SK-N-MC (cell line): Measurements from ENCODE around the gene RUNX2.

Experiments
- EZH2 ChIP-seq: fragments of 200-600 bp; sonication (generic); IDR thresholded peaks from one replicate; pipeline ENCODE4 v1.6.1; 2017; ENCODE audit warnings: antibody characterized with exemption
- FOXP2 ChIP-seq: optimal IDR thresholded peaks from 2 replicates; pipeline ENCODE3; 2011; ENCODE audit warnings: mild to moderate bottlenecking, moderate library complexity; ENCODE audit not compliant: insufficient read depth; ENCODE audit errors: extremely low read length, control extremely low read depth
- POLR2AphosphoS5 ChIP-seq: IDR thresholded peaks from 2 replicates; pipeline ENCODE4 v1.6.1; 2012; ENCODE audit warnings: mild to moderate bottlenecking, low read depth, low read length, borderline replicate concordance

GRCh38 chr6:45518013-45518720 is 190.0 kb downstream of the RUNX2 start:
- no peak for TF ChIP-seq EZH2
- no peak for TF ChIP-seq POLR2AphosphoS5
- TF ChIP-seq FOXP2 = no peak
